ENCODE data around the gene SLC6A6.

Gene SLC6A6

DNA sequence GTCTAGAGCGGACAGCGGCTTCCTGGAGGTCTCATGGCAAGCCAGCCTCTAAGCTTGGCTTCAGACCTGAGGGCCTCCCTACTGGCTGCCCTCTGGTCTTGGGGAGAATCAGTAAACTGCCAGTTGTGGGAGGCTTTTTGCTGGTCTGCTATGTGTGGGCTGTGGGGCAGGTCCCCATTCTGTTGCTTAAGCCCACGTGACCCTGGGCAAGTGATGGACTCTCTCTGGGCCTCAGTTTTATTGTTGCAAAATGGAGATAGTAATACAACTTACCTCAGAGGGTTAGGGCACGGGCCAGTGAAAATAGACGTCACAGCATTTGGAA, 61.7 kb downstream of the SLC6A6 start:
- Histone ChIP-seq H3K9me2 (replicated peaks; ENCODE audit: insufficient read depth, low read length) (no peaks in the 10 kb centered on the region), H3K36me3 (ENCODE audit: low read length) (no peaks in the 10 kb centered on the region), H3K4me3 (ENCODE audit: insufficient read depth, low read length, poor library complexity, severe bottlenecking) (no peak overlapping the region), H3K27ac (ENCODE audit: low read depth, low read length) (no peak overlapping the region), H3F3A (ENCODE audit: insufficient read depth) (no peaks in the 10 kb centered on the region), H3K9ac (ENCODE audit: low read length) (no peak overlapping the region), H2AFZ (ENCODE audit: low read depth, low read length, severe bottlenecking) (no peak overlapping the region), H3K4me2 (ENCODE audit: low read depth, low read length, poor library complexity, severe bottlenecking) (no peak overlapping the region), H3K27me3 (ENCODE audit: low read length) (no peaks in the 10 kb centered on the region), H3K79me2 (ENCODE audit: insufficient read depth, low read length) (no peaks in the 10 kb centered on the region), H4K20me1 (ENCODE audit: low read depth, low read length) (no peaks in the 10 kb centered on the region), H3K9me3 (ENCODE audit: insufficient read depth, low read length) (no peaks in the 10 kb centered on the region)
- TF ChIP-seq EZH2phosphoT487 (conservative IDR thresholded peaks at IDR 0.05; ENCODE audit: low read length): no peak
- TF ChIP-seq, protein P1, sequence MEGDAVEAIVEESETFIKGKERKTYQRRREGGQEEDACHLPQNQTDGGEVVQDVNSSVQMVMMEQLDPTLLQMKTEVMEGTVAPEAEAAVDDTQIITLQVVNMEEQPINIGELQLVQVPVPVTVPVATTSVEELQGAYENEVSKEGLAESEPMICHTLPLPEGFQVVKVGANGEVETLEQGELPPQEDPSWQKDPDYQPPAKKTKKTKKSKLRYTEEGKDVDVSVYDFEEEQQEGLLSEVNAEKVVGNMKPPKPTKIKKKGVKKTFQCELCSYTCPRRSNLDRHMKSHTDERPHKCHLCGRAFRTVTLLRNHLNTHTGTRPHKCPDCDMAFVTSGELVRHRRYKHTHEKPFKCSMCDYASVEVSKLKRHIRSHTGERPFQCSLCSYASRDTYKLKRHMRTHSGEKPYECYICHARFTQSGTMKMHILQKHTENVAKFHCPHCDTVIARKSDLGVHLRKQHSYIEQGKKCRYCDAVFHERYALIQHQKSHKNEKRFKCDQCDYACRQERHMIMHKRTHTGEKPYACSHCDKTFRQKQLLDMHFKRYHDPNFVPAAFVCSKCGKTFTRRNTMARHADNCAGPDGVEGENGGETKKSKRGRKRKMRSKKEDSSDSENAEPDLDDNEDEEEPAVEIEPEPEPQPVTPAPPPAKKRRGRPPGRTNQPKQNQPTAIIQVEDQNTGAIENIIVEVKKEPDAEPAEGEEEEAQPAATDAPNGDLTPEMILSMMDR (IDR thresholded peaks at IDR 0.05; ENCODE audit: insufficient read depth, low read length, poor library complexity, severe bottlenecking): no peak

DNA sequence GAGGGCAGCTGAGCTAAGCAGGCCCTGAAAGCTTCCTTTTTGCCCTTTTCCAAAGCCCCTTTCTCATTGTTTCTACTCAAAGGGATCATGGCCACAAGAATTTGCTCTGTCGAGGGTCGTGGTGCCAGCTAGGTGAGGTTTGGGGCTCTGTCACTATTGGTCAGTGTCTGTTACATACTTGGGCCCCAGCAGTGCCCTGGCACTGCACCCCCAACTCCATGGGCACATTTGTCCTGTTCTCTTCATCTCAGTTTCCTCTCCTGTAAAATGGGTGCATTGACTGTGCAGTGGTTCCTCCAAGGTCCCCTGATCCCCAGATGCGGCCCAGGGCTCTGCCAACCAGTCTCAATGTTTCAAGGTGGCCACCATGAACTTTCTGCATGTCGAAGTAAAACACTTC, 62.1 kb downstream of the SLC6A6 start:
- H3K4me2 ChIP-seq (ENCODE audit: low read depth, low read length, poor library complexity, severe bottlenecking): no peak overlapping the region
- no peak overlapping the region for H3K27ac ChIP-seq (ENCODE audit: low read depth, low read length)
- H3K4me3 ChIP-seq (ENCODE audit: insufficient read depth, low read length, poor library complexity, severe bottlenecking): no peak overlapping the region
- H4K20me1 ChIP-seq (ENCODE audit: low read depth, low read length): no peaks in the 10 kb centered on the region
- H3F3A ChIP-seq (ENCODE audit: insufficient read depth): no peaks in the 10 kb centered on the region
- no peaks in the 10 kb centered on the region for H3K79me2 ChIP-seq (ENCODE audit: insufficient read depth, low read length)
- H3K27me3 ChIP-seq (ENCODE audit: low read length): no peaks in the 10 kb centered on the region
- no peak overlapping the region for H3K9ac ChIP-seq (ENCODE audit: low read length)
- H2AFZ ChIP-seq (ENCODE audit: low read depth, low read length, severe bottlenecking): no peak overlapping the region
- no peaks in the 10 kb centered on the region for H3K36me3 ChIP-seq (ENCODE audit: low read length)
- no peaks in the 10 kb centered on the region for H3K9me3 ChIP-seq (ENCODE audit: insufficient read depth, low read length)
- TF ChIP-seq, protein P1 (IDR thresholded peaks at IDR 0.05; ENCODE audit: insufficient read depth, low read length, poor library complexity, severe bottlenecking): no peak
- no peak for TF ChIP-seq EZH2phosphoT487 (conservative IDR thresholded peaks at IDR 0.05; ENCODE audit: low read length)
- no peaks in the 10 kb centered on the region for H3K9me2 ChIP-seq (replicated peaks; ENCODE audit: insufficient read depth, low read length)

DNA sequence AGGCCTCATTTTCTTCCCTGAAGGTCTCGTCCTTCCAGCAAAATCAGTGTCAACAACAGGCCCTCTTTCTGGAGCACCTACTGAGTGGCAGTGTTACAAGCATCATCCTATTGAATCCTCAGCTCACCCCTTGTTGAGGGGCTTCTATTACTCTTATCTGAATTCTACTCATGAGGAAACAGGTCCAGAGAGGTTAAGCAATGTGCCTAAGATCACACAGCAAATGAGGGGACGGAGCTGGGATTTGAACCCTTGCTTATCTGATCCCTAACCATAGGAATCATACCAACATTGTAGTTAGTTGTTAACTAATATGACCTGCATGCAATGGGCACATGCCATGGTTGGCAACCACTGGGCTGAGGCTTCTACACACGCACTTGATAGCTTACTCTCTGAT, 63.0 kb downstream of the SLC6A6 start:
- Histone ChIP-seq H3K9me2 (replicated peaks; ENCODE audit: insufficient read depth, low read length) (no peaks in the 10 kb centered on the region), H2AFZ (ENCODE audit: low read depth, low read length, severe bottlenecking) (no peak overlapping the region), H3K4me2 (ENCODE audit: low read depth, low read length, poor library complexity, severe bottlenecking) (no peak overlapping the region), H3K9me3 (ENCODE audit: insufficient read depth, low read length) (no peaks in the 10 kb centered on the region), H3K9ac (ENCODE audit: low read length) (no peak overlapping the region), H3F3A (ENCODE audit: insufficient read depth) (no peaks in the 10 kb centered on the region), H3K79me2 (ENCODE audit: insufficient read depth, low read length) (no peaks in the 10 kb centered on the region), H3K27ac (ENCODE audit: low read depth, low read length) (no peak overlapping the region), H4K20me1 (ENCODE audit: low read depth, low read length) (no peaks in the 10 kb centered on the region), H3K27me3 (ENCODE audit: low read length) (no peaks in the 10 kb centered on the region), H3K4me3 (ENCODE audit: insufficient read depth, low read length, poor library complexity, severe bottlenecking) (no peak overlapping the region), H3K36me3 (ENCODE audit: low read length) (no peaks in the 10 kb centered on the region)
- TF ChIP-seq, protein P1 (IDR thresholded peaks at IDR 0.05; ENCODE audit: insufficient read depth, low read length, poor library complexity, severe bottlenecking): no peak
- TF ChIP-seq EZH2phosphoT487 (conservative IDR thresholded peaks at IDR 0.05; ENCODE audit: low read length): no peak

Data from SU-DHL-6 (cell line).